LNCaP clone FGC (cell line): ENCODE measurements around the gene IL20RA.
"Not testable (repeated sequence)": the region's sequence is repeated elsewhere in the genome, so short reads cannot be mapped to it uniquely, and the experiment has no call there.

ENCODE experiments used
- DNase-seq: peaks from one replicate; pipeline ENCODE4 v3.0.0-alpha.2; 2011; ENCODE audit warnings: low read depth
- H3K4me3 ChIP-seq: 2 replicates; pipeline ENCODE4 v1.5.1; 2011; ENCODE audit warnings: mild to moderate bottlenecking, low read depth, low read length, control low read depth
- CTCF ChIP-seq: IDR thresholded peaks from 2 replicates; pipeline ENCODE4 v1.5.1; 2012; ENCODE audit warnings: mild to moderate bottlenecking; ENCODE audit not compliant: control insufficient read depth, insufficient read depth; ENCODE audit errors: extremely low read depth

The IL20RA gene

GRCh38 chr6:137084865-137085617 lies 40.3 kb upstream of the IL20RA start:
- no peak for DNase-seq
- no peak overlapping the region for H3K4me3 ChIP-seq
- no peak for TF ChIP-seq CTCF

DNA sequence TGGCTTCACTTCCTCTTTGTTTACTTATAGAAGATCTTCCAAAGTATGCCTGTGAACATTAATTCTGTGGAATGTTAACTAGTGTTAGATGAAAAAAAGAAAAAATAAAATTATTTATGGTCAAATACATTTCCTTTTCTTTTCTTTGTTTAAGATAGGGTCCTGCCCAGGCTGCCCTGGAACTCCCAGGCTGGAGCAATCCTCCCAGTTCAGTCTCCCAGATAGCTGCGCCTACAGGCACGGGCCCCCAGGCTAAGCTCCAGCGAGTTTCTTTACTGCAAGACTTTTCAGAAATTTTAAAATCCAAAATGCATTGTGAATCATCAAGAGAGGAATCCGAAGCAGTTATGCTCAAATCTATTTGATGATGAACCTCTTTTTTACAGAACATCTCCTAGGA lies 39.3 kb upstream of the IL20RA start:
- TF ChIP-seq CTCF, result no peak
- no peak for DNase-seq
- H3K4me3 ChIP-seq, result no peak overlapping the region

GRCh38 chr6:137081997-137082396 lies 37.2 kb upstream of the IL20RA start:
- no peak for DNase-seq
- no peak for TF ChIP-seq CTCF
- H3K4me3 ChIP-seq, result no peak overlapping the region

GRCh38 chr6:137080711-137081110 lies 35.9 kb upstream of the IL20RA start:
- no peak overlapping the region for H3K4me3 ChIP-seq
- no peak for TF ChIP-seq CTCF
- DNase-seq, result no peak

DNA sequence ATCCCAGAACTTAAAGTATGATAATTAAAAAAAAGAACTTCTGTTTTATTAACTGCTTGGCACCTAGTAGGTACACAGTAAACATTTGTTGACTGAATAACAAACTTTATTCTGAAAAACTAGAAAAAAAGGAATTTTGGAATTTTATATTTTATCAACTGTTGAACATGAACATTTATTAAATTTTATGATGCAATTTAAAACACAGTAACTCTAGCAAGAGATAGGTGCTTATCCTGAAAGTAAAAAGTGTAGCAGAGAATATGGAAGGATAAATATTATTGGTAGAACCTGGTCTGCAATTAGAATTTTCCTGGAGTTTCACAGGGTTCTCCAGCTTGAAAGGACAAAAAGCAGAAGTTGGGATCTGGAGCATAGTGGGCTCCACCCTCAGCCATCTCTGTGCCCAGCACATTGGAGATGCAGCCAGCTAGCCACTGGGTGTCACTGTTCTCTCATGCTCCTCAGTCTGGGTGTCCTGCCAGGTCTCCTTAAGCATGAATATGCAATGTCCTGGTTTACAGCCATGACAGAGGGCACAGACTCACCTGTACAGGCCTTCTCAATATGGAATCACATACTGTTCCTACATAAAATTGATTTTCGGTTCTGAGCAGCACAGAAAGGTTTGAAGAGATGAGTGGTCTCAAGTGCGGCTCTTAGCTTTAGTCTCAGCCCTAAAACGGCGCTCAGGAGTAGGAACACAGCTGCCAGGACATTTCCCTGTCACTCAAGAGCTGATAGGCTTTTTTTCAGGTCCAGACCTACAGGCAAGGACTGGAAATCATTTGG lies 31.7 kb upstream of the IL20RA start:
- no peak overlapping the region for H3K4me3 ChIP-seq
- TF ChIP-seq CTCF, result peak; percentile 94
- DNase-seq, result peak; percentile 90

GRCh38 chr6:137075790-137076189 lies 31.0 kb upstream of the IL20RA start:
- not testable (repeated sequence) for H3K4me3 ChIP-seq, DNase-seq

DNA sequence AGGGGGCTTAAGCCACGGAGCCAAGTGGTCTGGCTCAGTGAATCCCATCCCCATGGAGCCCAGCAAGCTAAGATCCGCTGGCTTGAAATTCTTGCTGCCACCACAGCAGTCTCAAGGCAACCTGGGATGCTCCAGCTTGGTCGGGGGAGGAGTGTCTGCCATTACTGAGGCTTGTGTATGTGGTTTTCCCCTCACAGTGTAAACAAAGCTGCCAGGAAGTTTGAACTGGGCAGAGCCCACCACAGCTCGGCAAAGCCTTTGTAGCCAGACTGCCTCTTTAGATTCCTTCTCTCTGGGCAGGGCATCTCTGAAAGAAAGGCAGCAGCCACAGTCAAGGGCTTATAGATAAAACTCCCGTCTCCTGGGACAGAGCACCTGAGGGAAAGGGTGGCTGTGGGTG lies 25.5 kb upstream of the IL20RA start:
- H3K4me3 ChIP-seq, result no peak overlapping the region
- no peak for TF ChIP-seq CTCF
- DNase-seq, result no peak
